Caco-2 (cell line): ENCODE measurements around the gene TMEM267. TPM values are rescaled to one million over a fixed set of nuclear protein-coding genes. Genes with fewer than 3 reads are reported as not detected.
A peak's percentile ranks its signal among the peaks of the same experiment; 100 is the strongest.

ENCODE experiments used
- BruUV-seq: library from RNA; stranded (reverse); fragments of 400-500 nt; replicated peaks from 2 replicates; lab custom pipeline; 2021; lab: Mats Ljungman, UMichigan
- CTCF ChIA-PET: fragments of 300-600 bp; sonication (Branson Sonifier 250); formaldehyde crosslinking; loops from one replicate; lab custom pipeline; 2022; ENCODE audit warnings: antibody characterized with exemption; lab: Charles Lee
- POLR2A ChIA-PET: fragments of 300-600 bp; sonication (Branson Sonifier 250); formaldehyde crosslinking; loops from one replicate; lab custom pipeline; 2022; ENCODE audit warnings: antibody characterized with exemption; lab: Charles Lee
- DNase-seq, 2 experiments: peaks; one replicate each; pipeline versions ENCODE4 v3.0.0 to v3.0.0-alpha.2; 2020 to 2022
- H3K27me3 ChIP-seq: replicated peaks from 2 replicates; pipeline ENCODE4 v1.6.0; 2011; ENCODE audit warnings: low read length; ENCODE audit not compliant: control insufficient read depth, insufficient read depth
- H3K36me3 ChIP-seq: 2 replicates; pipeline ENCODE4 v1.5.1; 2011; ENCODE audit warnings: low read length; ENCODE audit not compliant: control insufficient read depth, insufficient read depth
- H3K4me1 ChIP-seq: fragments of 250-450 bp; sonication (Bioruptor Pico); 2 replicates; pipeline ENCODE4 v1.5.1; 2020; ENCODE audit warnings: mild to moderate bottlenecking
- H3K4me3 ChIP-seq: 2 replicates; pipeline ENCODE4 v1.5.1; 2011; ENCODE audit warnings: low read depth, mild to moderate bottlenecking, control low read depth, low read length
- H3K9me3 ChIP-seq: fragments of 250-450 bp; sonication (Bioruptor Pico); 2 replicates; pipeline ENCODE4 v1.5.1; 2020; ENCODE audit warnings: mild to moderate bottlenecking, moderate library complexity
- H3K27ac Mint-ChIP-seq: one replicate; pipeline ENCODE4 v1.8.0; 2022; ENCODE audit warnings: mixed read lengths; ENCODE audit not compliant: unreplicated experiment
- H3K27me3 Mint-ChIP-seq: one replicate; pipeline ENCODE4 v1.8.0; 2022; ENCODE audit warnings: mixed read lengths; ENCODE audit not compliant: insufficient read depth, unreplicated experiment
- H3K36me3 Mint-ChIP-seq: one replicate; pipeline ENCODE4 v1.8.0; 2022; ENCODE audit warnings: mild to moderate bottlenecking, mixed read lengths; ENCODE audit not compliant: insufficient read depth, unreplicated experiment
- H3K4me1 Mint-ChIP-seq: one replicate; pipeline ENCODE4 v1.8.0; 2022; ENCODE audit warnings: low read depth, mixed read lengths; ENCODE audit not compliant: unreplicated experiment
- H3K4me3 Mint-ChIP-seq: one replicate; pipeline ENCODE4 v1.8.0; 2022; ENCODE audit warnings: mild to moderate bottlenecking, moderate library complexity, mixed read lengths; ENCODE audit not compliant: unreplicated experiment
- H3K9me3 Mint-ChIP-seq: one replicate; pipeline ENCODE4 v1.8.0; 2022; ENCODE audit warnings: mixed read lengths; ENCODE audit not compliant: unreplicated experiment
- intact Hi-C: fragments of 100-400 bp; cut with micrococcal nuclease; formaldehyde crosslinking; loops from one replicate; pipeline ENCODE4 v1.10.0; 2022; ENCODE audit not compliant: unreplicated experiment
- total RNA-seq: library from RNA; stranded (reverse); gene quantifications from 2 replicates; pipeline ENCODE4 v1.2.3, GENCODE V29; 2022
- TF ChIP-seq, protein P1 (sequence below), 2 experiments: fragments of 200-600 bp in 1 of 2; IDR thresholded peaks; 1 replicate in 1 of 2; 2 replicates in 1 of 2; pipeline versions ENCODE4 v1.5.1 to v1.8.0; 2011 to 2022; ENCODE audit warnings: antibody characterized with exemption in 1 of 2, control low read depth in 1 of 2, inconsistent platforms in 1 of 2, low read depth in 1 of 2, low read length in 1 of 2, mild to moderate bottlenecking in 1 of 2, moderate library complexity in 1 of 2; ENCODE audit not compliant: insufficient read depth in 1 of 2, severe bottlenecking in 1 of 2, unreplicated experiment in 1 of 2

TMEM267 gene
- total RNA-seq, 1 experiment from 2014 or later, result 15.5 TPM

DNA sequence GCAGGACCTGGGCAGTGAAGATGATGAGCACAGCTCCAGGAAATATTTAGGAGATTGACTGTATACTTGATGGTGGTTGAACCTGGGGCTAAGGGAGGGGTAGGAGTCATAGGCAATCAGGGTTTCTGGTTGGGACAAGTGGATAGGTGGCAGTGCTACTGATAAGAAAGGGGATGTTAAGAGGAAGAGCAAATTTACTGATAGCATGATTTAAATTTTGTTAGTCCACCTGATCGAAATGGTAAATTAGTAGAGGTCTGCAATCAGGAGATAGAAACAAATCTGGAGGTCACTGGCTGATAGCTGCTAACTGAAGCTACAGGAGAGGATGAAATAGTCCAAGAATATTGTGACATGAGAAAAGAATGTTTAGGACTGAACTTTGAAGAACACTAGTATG, 37.0 kb upstream of the TMEM267 start:
- Mint-ChIP-seq H3K27ac (no peak overlapping the region), H3K27me3 (no peaks in the 10 kb centered on the region), H3K4me1 (no peaks in the 10 kb centered on the region), H3K36me3 (peaks cover 26% of the 10 kb centered on the region), H3K4me3 (no peak overlapping the region), H3K9me3 (no peaks in the 10 kb centered on the region)
- Histone ChIP-seq H3K4me1 (no peaks in the 10 kb centered on the region), H3K9me3 (no peaks in the 10 kb centered on the region), H3K27me3 (no peaks in the 10 kb centered on the region), H3K36me3 (peaks cover 1% of the 10 kb centered on the region), H3K4me3 (no peak overlapping the region)
- intact Hi-C loops, result no loop called here
- DNase-seq, result no peak
- TF ChIP-seq, protein P1, sequence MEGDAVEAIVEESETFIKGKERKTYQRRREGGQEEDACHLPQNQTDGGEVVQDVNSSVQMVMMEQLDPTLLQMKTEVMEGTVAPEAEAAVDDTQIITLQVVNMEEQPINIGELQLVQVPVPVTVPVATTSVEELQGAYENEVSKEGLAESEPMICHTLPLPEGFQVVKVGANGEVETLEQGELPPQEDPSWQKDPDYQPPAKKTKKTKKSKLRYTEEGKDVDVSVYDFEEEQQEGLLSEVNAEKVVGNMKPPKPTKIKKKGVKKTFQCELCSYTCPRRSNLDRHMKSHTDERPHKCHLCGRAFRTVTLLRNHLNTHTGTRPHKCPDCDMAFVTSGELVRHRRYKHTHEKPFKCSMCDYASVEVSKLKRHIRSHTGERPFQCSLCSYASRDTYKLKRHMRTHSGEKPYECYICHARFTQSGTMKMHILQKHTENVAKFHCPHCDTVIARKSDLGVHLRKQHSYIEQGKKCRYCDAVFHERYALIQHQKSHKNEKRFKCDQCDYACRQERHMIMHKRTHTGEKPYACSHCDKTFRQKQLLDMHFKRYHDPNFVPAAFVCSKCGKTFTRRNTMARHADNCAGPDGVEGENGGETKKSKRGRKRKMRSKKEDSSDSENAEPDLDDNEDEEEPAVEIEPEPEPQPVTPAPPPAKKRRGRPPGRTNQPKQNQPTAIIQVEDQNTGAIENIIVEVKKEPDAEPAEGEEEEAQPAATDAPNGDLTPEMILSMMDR (IDR thresholded peaks at IDR 0.05; ENCODE audit: insufficient read depth in 1 of 2, low read depth in 1 of 2, low read length in 1 of 2, severe bottlenecking in 1 of 2, unreplicated experiment in 1 of 2), result no peak
- ChIA-PET POLR2A (no interaction called here), CTCF (no interaction called here)
- no TSS peak for BruUV-seq

DNA sequence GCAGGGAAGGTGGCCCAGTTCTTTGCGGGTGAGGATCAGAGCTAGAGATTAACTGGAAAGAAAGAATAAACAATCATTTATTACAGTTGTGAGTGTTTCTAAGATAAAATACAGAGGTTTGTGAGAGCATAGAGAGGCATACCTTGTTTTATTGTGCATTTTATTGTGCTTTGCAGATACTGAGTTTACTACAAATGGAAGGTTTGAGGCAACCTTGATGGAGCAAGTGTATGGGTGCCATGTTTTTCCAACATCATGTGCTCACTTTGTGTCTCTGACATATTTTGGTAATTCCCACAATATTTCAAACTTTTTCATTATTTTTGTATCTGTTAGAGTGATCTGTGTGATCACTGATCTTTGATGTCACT, 32.0 kb upstream of the TMEM267 start:
- no peak for DNase-seq
- Mint-ChIP-seq H3K9me3 (no peaks in the 10 kb centered on the region), H3K36me3 (no peaks in the 10 kb centered on the region), H3K27me3 (no peaks in the 10 kb centered on the region), H3K4me1 (peaks cover 22% of the 10 kb centered on the region), H3K4me3 (peak overlapping the region; percentile 75), H3K27ac (peak overlapping the region; percentile 23)
- Histone ChIP-seq H3K9me3 (no peaks in the 10 kb centered on the region), H3K4me1 (peaks cover 13% of the 10 kb centered on the region; the same call in 1 of the 2 replicates), H3K4me3 (peak overlapping the region; percentile 49), H3K27me3 (no peaks in the 10 kb centered on the region), H3K36me3 (no peaks in the 10 kb centered on the region; the same call in 1 of the 2 replicates)
- intact Hi-C loops, result loop anchor here (1.0 kb wide), 1 partner anchor 41 kb away; no protein-coding TSS in a partner anchor
- ChIA-PET CTCF (interaction anchor here (1.7 kb wide), 1 partner anchor 32 kb away, joined by 16 read pairs; the partner anchor contains the start of gene TMEM267), POLR2A (interaction anchor here (0.9 to 1.6 kb wide), 4 partner anchors 9 to 395 kb away, joined by 6 to 26 read pairs (median 9); partner anchors contain the start of genes TMEM267 and ZNF131)
- BruUV-seq, result no TSS peak
- TF ChIP-seq, protein P1 (IDR thresholded peaks at IDR 0.05; ENCODE audit: insufficient read depth in 1 of 2, low read depth in 1 of 2, low read length in 1 of 2, severe bottlenecking in 1 of 2, unreplicated experiment in 1 of 2), result no peak

DNA sequence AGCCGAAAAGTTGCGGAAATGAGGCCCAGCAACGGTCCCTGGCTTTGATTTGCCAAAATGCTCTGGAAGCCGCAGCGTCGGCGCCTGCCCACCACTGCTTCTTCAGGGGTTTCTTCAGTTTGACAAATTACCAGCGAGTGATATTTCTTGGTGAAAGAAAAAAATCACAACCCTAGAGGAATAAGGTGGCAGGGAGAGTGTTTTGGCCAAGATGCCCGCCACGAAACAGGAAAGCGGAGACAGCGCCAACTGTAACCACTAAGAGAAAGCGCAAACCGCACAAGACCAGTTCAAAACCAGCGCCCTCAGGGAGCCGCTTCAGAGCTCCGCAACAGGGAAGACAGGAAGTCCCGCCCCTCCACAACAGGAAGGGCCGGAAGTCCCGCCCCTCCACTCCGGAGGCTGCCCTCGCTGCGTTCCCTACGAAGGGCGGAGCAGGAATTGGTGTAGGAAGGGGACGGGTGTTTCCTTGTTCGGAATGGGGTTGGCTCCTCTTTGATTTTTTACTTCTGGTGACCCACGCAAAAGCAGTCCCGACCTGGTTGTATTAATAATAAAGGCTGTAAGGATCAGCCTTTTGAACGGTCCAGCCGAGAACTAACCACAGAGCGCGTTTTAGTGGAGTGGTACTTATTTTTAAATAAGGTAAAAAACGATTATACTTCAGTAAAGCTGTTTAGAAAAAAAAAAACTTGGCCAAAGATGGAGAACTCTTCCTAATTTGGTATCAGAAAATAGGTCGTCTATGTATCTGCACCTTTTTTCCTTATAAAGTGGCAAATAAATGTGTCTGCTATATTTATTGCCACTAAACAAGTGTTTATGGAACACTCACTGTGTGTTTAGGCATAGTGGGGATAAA, 31.4 kb upstream of the TMEM267 start, which contains the start of gene C5orf34:
C5orf34 (minus strand) TSS at position 333 of the 862 bp plus-strand sequence. CDS start 5,809 bp downstream, outside the sequence.
- Mint-ChIP-seq H3K36me3 (no peaks in the 10 kb centered on the region), H3K27me3 (no peaks in the 10 kb centered on the region), H3K4me3 (peak within 1 kb of the TSS; percentile 75), H3K27ac (peak within 1 kb of the TSS; percentile 23), H3K4me1 (peaks cover 22% of the 10 kb centered on the region), H3K9me3 (no peaks in the 10 kb centered on the region)
- Histone ChIP-seq H3K36me3 (no peaks in the 10 kb centered on the region; the same call in 1 of the 2 replicates), H3K4me1 (peaks cover 13% of the 10 kb centered on the region; the same call in 1 of the 2 replicates), H3K27me3 (no peaks in the 10 kb centered on the region), H3K9me3 (no peaks in the 10 kb centered on the region), H3K4me3 (peak within 1 kb of the TSS; percentile 49)
- TF ChIP-seq, protein P1 (IDR thresholded peaks at IDR 0.05; ENCODE audit: insufficient read depth in 1 of 2, low read depth in 1 of 2, low read length in 1 of 2, severe bottlenecking in 1 of 2, unreplicated experiment in 1 of 2), result no peak
- intact Hi-C loops, result loop anchor here (1.0 kb wide), 2 partner anchors 31 to 41 kb away; no protein-coding TSS in a partner anchor
- ChIA-PET CTCF (interaction anchor here (0.6 to 1.7 kb wide), 2 partner anchors 31 to 608 kb away, joined by 5 to 16 read pairs; partner anchors contain the start of gene TMEM267), POLR2A (interaction anchor here (0.9 to 1.6 kb wide), 6 partner anchors 10 to 394 kb away, joined by 3 to 26 read pairs (median 6); partner anchors contain the start of genes TMEM267 and ZNF131)
- BruUV-seq, result TSS peak; percentile 95
- DNase-seq, result peak; percentile 96 to 97
